Gastroesophageal sphincter (tissue), 3 donors: ENCODE measurements around the gene MACROH2A2.

Experiments used
- EP300 ChIP-seq: sonication (generic); formaldehyde crosslinking; IDR thresholded peaks from one replicate; pipeline ENCODE4 v1.6.1; 2017; ENCODE audit warnings: antibody characterized with exemption, mild to moderate bottlenecking
- POLR2A ChIP-seq, 2 donors: fragments of 450-650 bp; IDR thresholded peaks; one replicate each; pipeline ENCODE4 v1.6.1; 2017; ENCODE audit warnings: antibody characterized with exemption in 2 of 2, mild to moderate bottlenecking in 2 of 2, moderate library complexity in 1 of 2
- POLR2AphosphoS5 ChIP-seq: sonication (generic); formaldehyde crosslinking; IDR thresholded peaks from one replicate; pipeline ENCODE4 v1.6.1; 2017; ENCODE audit warnings: antibody characterized with exemption
- TF ChIP-seq, protein P1 (sequence below), 4 experiments: fragments of 200-600 bp in 2 of 4; fragments of 450-650 bp in 2 of 4; sonication (generic) in 1 of 4; IDR thresholded peaks; one replicate each; pipeline ENCODE4 v1.5.1; 2017 to 2019; ENCODE audit warnings: antibody characterized with exemption in 4 of 4, mild to moderate bottlenecking in 2 of 4, moderate library complexity in 2 of 4

DNA sequence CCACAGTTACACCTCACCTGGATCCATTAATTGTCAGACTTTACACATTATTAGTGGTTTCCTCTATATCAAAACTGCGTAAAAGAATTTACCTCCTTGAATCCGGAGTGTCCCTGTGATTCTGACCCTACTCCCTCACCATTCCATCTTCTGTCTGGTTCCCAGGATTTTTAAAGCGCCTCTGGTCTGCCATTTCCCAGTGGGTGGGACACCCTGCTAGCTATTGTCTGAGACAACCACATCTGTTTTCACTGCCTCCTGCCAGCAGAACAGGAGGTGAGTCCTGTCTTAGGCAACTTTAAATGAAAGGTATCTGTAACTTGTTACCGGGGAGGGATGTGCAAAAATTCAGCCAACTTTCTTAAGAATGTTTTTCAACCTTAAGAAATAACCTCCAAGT is 2.3 kb downstream of the MACROH2A2 start:
- no peak for TF ChIP-seq POLR2A (IDR thresholded peaks at IDR 0.05)
- TF ChIP-seq, protein P1, sequence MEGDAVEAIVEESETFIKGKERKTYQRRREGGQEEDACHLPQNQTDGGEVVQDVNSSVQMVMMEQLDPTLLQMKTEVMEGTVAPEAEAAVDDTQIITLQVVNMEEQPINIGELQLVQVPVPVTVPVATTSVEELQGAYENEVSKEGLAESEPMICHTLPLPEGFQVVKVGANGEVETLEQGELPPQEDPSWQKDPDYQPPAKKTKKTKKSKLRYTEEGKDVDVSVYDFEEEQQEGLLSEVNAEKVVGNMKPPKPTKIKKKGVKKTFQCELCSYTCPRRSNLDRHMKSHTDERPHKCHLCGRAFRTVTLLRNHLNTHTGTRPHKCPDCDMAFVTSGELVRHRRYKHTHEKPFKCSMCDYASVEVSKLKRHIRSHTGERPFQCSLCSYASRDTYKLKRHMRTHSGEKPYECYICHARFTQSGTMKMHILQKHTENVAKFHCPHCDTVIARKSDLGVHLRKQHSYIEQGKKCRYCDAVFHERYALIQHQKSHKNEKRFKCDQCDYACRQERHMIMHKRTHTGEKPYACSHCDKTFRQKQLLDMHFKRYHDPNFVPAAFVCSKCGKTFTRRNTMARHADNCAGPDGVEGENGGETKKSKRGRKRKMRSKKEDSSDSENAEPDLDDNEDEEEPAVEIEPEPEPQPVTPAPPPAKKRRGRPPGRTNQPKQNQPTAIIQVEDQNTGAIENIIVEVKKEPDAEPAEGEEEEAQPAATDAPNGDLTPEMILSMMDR (IDR thresholded peaks at IDR 0.05) = no peak
- no peak for TF ChIP-seq POLR2AphosphoS5
- no peak for TF ChIP-seq EP300
